Tibial nerve (tissue), 4 donors: ENCODE measurements around the gene EPHB4. TPM values are rescaled to one million over a fixed set of nuclear protein-coding genes. Genes with fewer than 3 reads are reported as not detected.

Source experiments
- DNase-seq, 2 donors: peaks; one replicate each; pipeline ENCODE4 v3.0.0-alpha.2; 2019; ENCODE audit warnings: low spot score in 2 of 2
- H3K27ac ChIP-seq, 4 donors: fragments of 200-600 bp; sonication (generic) in 3 of 4; one replicate each; pipeline ENCODE4 v1.5.1; 2017 to 2019; ENCODE audit warnings: mild to moderate bottlenecking in 1 of 4
- H3K27me3 ChIP-seq, 2 donors: fragments of 200-600 bp; sonication (generic) in 1 of 2; one replicate each; pipeline versions ENCODE4 v1.5.1 to v1.6.0; 2017 to 2019
- H3K36me3 ChIP-seq, 3 donors: fragments of 200-600 bp; sonication (generic); one replicate each; pipeline ENCODE4 v1.5.1; 2018 to 2019
- H3K4me1 ChIP-seq, 4 donors: fragments of 200-600 bp; sonication (generic) in 3 of 4; one replicate each; pipeline ENCODE4 v1.5.1; 2017 to 2019
- H3K4me3 ChIP-seq, 4 donors: fragments of 200-600 bp; sonication (generic) in 3 of 4; one replicate each; pipeline ENCODE4 v1.5.1; 2017 to 2019; ENCODE audit warnings: mild to moderate bottlenecking in 1 of 4, moderate library complexity in 1 of 4
- H3K9me3 ChIP-seq, 4 donors: fragments of 200-600 bp; sonication (generic) in 3 of 4; one replicate each; pipeline ENCODE4 v1.5.1; 2017 to 2019
- EP300 ChIP-seq, 2 donors: sonication (generic); formaldehyde crosslinking; IDR thresholded peaks; one replicate each; pipeline ENCODE4 v1.6.1; 2017; ENCODE audit warnings: antibody characterized with exemption in 2 of 2, mild to moderate bottlenecking in 1 of 2
- POLR2A ChIP-seq, 2 donors: fragments of 450-650 bp; IDR thresholded peaks; one replicate each; pipeline ENCODE4 v1.6.1; 2017; ENCODE audit warnings: antibody characterized with exemption in 2 of 2, mild to moderate bottlenecking in 2 of 2, moderate library complexity in 2 of 2
- WGBS, 2 donors: methylation state at CpG; one replicate each; pipeline ENCODE4 v1.1.5; 2018; 5-methylcytosine and 5-hydroxymethylcytosine counted together
- total RNA-seq, 4 donors: library from RNA; depleted of rRNA; stranded (reverse); fragments of >200 nt; gene quantifications; one replicate each; pipeline ENCODE4 v1.1.0, GENCODE V29; 2016
- TF ChIP-seq, protein P1 (sequence below), 5 experiments: fragments of 200-600 bp in 3 of 5; fragments of 450-650 bp in 2 of 5; sonication (generic) in 3 of 5; IDR thresholded peaks; one replicate each; pipeline ENCODE4 v1.5.1; 2016 to 2019; ENCODE audit warnings: antibody characterized with exemption in 5 of 5, mild to moderate bottlenecking in 3 of 5, moderate library complexity in 2 of 5

EPHB4 gene
- total RNA-seq: 10 to 100 TPM; 15.5 to 37.5 (median 25.9) TPM

DNA sequence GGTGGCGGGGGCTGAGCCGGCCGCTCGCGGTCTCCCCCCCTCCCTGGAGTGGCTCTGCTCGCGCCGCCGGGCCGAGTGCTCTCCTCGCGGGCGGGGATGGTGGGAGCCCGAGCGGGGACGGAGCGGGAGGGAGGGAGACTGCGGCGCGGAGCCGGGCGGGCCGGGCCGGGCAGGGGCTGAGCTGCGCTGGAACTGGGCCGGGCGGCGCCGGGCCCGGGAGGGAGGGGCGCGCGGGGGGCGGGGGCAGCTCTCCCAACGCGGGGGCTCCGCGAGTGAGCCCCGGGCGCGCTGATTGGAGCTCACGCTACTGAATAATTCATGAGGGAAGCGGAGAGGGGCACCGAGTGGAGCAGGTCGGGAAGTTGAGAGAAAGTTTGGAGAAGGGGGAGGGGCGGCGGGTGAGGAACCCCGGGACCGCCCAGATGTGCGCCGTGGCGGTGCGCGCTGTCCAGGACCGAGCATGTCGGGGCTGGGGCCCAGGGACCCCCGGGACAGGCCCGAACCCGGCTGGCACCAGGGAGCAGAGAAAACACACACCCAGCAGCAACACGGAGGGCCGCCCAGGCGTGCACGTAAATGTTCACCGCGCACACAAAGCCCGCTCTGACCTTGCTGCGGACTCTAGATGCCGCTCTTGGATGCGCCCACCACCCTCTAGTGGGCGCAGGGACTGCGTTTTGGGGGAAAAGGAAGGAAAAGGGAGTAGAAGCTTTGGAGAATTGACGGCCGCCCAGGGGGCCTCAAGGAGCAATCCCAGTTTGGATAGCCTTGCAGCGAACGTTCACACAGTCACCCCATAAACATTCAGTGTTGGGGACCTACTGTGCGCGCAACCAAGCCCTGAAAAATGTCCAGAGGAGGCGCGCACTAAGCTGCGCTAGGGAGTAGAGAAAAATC lies at the start of gene EPHB4:
EPHB4 (minus strand) TSS at position 194 of the 897 bp plus-strand sequence. CDS start 493 bp downstream, outside the sequence.
- WGBS, 2 donors: 0 to 2% methylated on average over 33 to 45 of the region's 80 CpGs
- TF ChIP-seq, protein P1, sequence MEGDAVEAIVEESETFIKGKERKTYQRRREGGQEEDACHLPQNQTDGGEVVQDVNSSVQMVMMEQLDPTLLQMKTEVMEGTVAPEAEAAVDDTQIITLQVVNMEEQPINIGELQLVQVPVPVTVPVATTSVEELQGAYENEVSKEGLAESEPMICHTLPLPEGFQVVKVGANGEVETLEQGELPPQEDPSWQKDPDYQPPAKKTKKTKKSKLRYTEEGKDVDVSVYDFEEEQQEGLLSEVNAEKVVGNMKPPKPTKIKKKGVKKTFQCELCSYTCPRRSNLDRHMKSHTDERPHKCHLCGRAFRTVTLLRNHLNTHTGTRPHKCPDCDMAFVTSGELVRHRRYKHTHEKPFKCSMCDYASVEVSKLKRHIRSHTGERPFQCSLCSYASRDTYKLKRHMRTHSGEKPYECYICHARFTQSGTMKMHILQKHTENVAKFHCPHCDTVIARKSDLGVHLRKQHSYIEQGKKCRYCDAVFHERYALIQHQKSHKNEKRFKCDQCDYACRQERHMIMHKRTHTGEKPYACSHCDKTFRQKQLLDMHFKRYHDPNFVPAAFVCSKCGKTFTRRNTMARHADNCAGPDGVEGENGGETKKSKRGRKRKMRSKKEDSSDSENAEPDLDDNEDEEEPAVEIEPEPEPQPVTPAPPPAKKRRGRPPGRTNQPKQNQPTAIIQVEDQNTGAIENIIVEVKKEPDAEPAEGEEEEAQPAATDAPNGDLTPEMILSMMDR (IDR thresholded peaks at IDR 0.05): peak in 2 of 5 experiments; percentile 31 to 37
- TF ChIP-seq EP300 (IDR thresholded peaks at IDR 0.05): no peak
- H3K27ac ChIP-seq: peak within 1 kb of the TSS in 3 of 4 donors; percentile 65 to 83 (median 79)
- peaks cover 0 to 11% of the 10 kb centered on the region in 2 donors for H3K27me3 ChIP-seq
- H3K36me3 ChIP-seq: peaks cover 0 to 15% (median 0%) of the 10 kb centered on the region in 3 donors
- DNase-seq: peak in 1 of 2 donors; percentile 39
- peaks cover 0 to 33% (median 6%) of the 10 kb centered on the region in 4 donors for H3K4me1 ChIP-seq
- peak within 1 kb of the TSS; percentile 42 to 62 (median 52) for H3K4me3 ChIP-seq
- no peaks in the 10 kb centered on the region for H3K9me3 ChIP-seq

DNA sequence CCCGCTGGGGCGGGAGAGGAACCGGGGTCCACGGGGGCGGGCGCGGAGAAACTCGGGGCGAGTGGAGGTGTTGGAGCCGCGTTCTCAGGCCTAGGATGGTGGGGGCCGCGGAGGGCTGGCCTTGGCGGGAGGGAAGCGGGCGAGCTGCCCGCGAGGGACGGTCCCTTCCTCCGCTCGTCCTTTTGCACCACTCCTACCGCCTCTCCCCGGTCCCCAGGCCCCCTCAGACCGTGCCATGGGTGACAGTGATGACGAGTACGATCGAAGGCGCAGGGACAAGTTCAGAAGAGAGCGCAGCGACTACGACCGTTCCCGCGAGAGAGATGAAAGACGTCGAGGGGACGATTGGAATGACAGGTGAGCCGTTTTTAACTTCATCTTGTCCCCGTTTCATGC lies 48.0 kb upstream of the EPHB4 start:
- H3K27me3 ChIP-seq: no peaks in the 10 kb centered on the region
- 0 to 1% methylated on average over 25 to 33 of the region's 39 CpGs for WGBS, 2 donors
- peaks cover 0 to 58% (median 26%) of the 10 kb centered on the region in 4 donors for H3K4me1 ChIP-seq
- peak overlapping the region; percentile 85 to 97 (median 94) for H3K4me3 ChIP-seq
- no peaks in the 10 kb centered on the region for H3K9me3 ChIP-seq
- TF ChIP-seq POLR2A (IDR thresholded peaks at IDR 0.05): no peak
- DNase-seq: no peak
- H3K36me3 ChIP-seq: peaks cover 0 to 62% (median 0%) of the 10 kb centered on the region in 3 donors
- H3K27ac ChIP-seq: peak overlapping the region; percentile 84 to 98 (median 95)

DNA sequence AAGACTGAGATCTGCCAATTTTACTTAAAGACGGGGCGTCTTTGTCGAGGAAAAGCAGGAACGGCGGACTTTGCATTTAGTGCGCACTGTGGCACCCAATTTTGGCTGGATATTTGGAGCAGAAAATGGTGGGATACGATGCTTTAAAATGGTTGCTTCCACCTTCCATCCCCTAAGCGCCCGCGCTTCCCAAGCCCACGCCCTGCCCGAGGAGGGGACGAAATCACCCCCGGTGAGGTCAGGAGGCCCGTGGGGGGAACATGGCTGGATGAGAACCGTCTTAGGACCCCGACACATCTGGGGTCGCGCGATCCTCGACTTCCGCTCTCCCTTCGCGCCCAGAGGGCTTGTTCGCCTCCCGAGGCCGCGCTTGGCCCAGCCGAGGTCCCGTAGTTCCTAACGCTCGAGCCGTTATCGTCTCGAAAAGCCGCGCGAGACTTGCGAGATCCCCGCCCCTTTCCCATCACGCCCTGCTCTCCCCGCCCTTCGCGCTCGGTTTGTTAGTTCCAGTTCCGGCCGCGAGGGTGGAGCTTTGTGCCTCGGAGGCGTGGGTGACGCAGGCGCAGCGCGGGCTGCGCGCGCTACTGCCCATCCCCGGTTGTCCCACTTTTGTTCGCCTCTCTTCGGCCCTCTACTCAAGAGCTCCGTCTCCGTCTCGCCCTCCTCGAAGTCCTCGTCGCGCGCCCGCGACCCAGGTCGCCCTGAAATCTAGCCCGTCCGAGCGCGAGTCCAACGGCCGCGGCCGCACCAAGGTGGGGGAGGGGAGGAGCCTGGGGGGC lies 47.4 kb upstream of the EPHB4 start, which contains the start of gene SRRT:
SRRT (plus strand) TSS at position 527 of the 779 bp plus-strand sequence. CDS start 488 bp downstream, outside the sequence.
- H3K9me3 ChIP-seq: no peaks in the 10 kb centered on the region
- peak within 1 kb of the TSS; percentile 84 to 98 (median 95) for H3K27ac ChIP-seq
- H3K27me3 ChIP-seq: no peaks in the 10 kb centered on the region
- TF ChIP-seq POLR2A (IDR thresholded peaks at IDR 0.05) (peak; percentile 94 to 98), EP300 (IDR thresholded peaks at IDR 0.05) (peak; percentile 93 to 100)
- TF ChIP-seq, protein P1 (IDR thresholded peaks at IDR 0.05): peak; percentile 39 to 97 (median 54)
- peaks cover 0 to 53% (median 26%) of the 10 kb centered on the region in 4 donors for H3K4me1 ChIP-seq
- peak within 1 kb of the TSS; percentile 85 to 97 (median 94) for H3K4me3 ChIP-seq
- H3K36me3 ChIP-seq: peaks cover 0 to 61% (median 0%) of the 10 kb centered on the region in 3 donors
- peak; percentile 98 to 99 for DNase-seq
- WGBS, 2 donors: 2 to 4% methylated on average over 37 to 74 of the region's 79 CpGs

DNA sequence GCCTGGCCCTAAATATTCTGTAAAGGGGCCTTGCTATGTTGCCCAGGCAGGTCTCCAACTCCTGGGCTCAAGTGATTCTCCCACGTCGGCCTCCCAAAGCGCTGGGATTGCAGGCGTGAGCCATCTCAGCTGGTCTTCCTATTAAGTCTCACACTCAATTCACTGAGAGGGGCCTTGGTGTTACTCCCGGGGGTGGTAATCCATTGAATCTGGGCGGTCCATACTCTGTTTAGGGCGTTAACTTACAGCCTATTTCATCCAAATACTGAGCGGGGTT lies 46.9 kb upstream of the EPHB4 start:
- Histone ChIP-seq H3K27me3 (no peaks in the 10 kb centered on the region), H3K27ac (peak overlapping the region; percentile 84 to 98 (median 95)), H3K9me3 (no peaks in the 10 kb centered on the region), H3K4me3 (peak overlapping the region; percentile 49 to 97 (median 88)), H3K36me3 (peaks cover 0 to 59% (median 0%) of the 10 kb centered on the region in 3 donors), H3K4me1 (peaks cover 0 to 54% (median 26%) of the 10 kb centered on the region in 4 donors)
- no peak for DNase-seq
- TF ChIP-seq EP300 (IDR thresholded peaks at IDR 0.05) (no peak), POLR2A (IDR thresholded peaks at IDR 0.05) (no peak)
- TF ChIP-seq, protein P1 (IDR thresholded peaks at IDR 0.05): no peak
- WGBS, 2 donors: 47 to 48% methylated on average over 8 of the region's 8 CpGs

DNA sequence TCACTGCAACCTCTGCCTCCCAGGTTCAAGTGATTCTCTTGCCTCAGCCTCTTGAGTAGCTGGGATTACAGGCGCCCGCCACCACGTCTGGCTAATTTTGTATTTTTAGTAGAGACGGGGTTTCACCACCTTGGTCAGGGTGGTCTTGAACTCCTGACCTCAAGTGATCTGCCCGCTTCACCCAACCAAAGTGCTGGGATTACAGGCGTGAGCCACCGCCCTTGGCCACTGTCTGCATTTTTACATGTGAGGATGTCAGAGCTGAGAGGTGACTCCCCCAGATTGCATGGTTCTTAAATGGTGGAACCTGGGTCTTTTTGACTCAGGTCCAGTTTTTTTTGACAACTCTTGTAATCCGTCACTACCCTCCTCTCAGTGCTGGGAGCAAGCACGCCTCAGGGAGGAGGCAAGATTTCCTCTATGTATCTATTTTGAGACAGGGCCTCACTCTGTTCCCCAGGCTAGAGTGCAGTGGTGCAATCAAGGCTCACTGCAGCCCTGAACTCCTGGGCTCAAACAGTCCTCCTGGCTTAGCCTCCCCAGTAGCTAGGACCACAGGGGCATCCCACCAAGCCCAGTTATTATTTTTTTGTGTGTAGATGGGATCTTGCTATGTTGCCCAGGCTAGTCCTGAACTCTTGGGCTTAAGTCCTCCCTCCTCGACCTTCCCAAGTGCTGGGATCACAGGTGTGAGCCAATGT lies 46.4 kb upstream of the EPHB4 start:
- peak overlapping the region in 3 of 4 donors; percentile 49 to 97 (median 85) for H3K4me3 ChIP-seq
- DNase-seq: no peak
- WGBS, 2 donors: 88 to 92% methylated on average over 10 of the region's 10 CpGs

More for the DNA sequence above, 46.4 kb upstream of the EPHB4 start:
- H3K27ac ChIP-seq: peak overlapping the region in 3 of 4 donors; percentile 95 to 98 (median 95)
- H3K36me3 ChIP-seq: peaks cover 0 to 59% (median 0%) of the 10 kb centered on the region in 3 donors
- H3K4me1 ChIP-seq: peaks cover 0 to 54% (median 31%) of the 10 kb centered on the region in 4 donors
- no peaks in the 10 kb centered on the region for H3K9me3 ChIP-seq
- TF ChIP-seq EP300 (IDR thresholded peaks at IDR 0.05): no peak
- no peak for TF ChIP-seq POLR2A (IDR thresholded peaks at IDR 0.05)
- TF ChIP-seq, protein P1 (IDR thresholded peaks at IDR 0.05): no peak
- H3K27me3 ChIP-seq: no peaks in the 10 kb centered on the region
